Tibial nerve (tissue), 4 donors: ENCODE data around the gene CIB2. TPM values are rescaled to one million over a fixed set of nuclear protein-coding genes. Genes with fewer than 3 reads are reported as not detected.

Experiments
- DNase-seq, 2 donors: peaks; one replicate each; pipeline ENCODE4 v3.0.0-alpha.2; 2019; ENCODE audit warnings: low spot score in 2 of 2
- H3K27ac ChIP-seq, 4 donors: fragments of 200-600 bp; sonication (generic) in 3 of 4; one replicate each; pipeline ENCODE4 v1.5.1; 2017 to 2019; ENCODE audit warnings: mild to moderate bottlenecking in 1 of 4
- H3K27me3 ChIP-seq, 2 donors: fragments of 200-600 bp; sonication (generic) in 1 of 2; one replicate each; pipeline versions ENCODE4 v1.5.1 to v1.6.0; 2017 to 2019
- H3K36me3 ChIP-seq, 3 donors: fragments of 200-600 bp; sonication (generic); one replicate each; pipeline ENCODE4 v1.5.1; 2018 to 2019
- H3K4me1 ChIP-seq, 4 donors: fragments of 200-600 bp; sonication (generic) in 3 of 4; one replicate each; pipeline ENCODE4 v1.5.1; 2017 to 2019
- H3K4me3 ChIP-seq, 4 donors: fragments of 200-600 bp; sonication (generic) in 3 of 4; one replicate each; pipeline ENCODE4 v1.5.1; 2017 to 2019; ENCODE audit warnings: mild to moderate bottlenecking in 1 of 4, moderate library complexity in 1 of 4
- H3K9me3 ChIP-seq, 4 donors: fragments of 200-600 bp; sonication (generic) in 3 of 4; one replicate each; pipeline ENCODE4 v1.5.1; 2017 to 2019
- CTCF ChIP-seq, 5 experiments: fragments of 200-600 bp in 3 of 5; fragments of 450-650 bp in 2 of 5; sonication (generic) in 3 of 5; IDR thresholded peaks; one replicate each; pipeline ENCODE4 v1.5.1; 2016 to 2019; ENCODE audit warnings: antibody characterized with exemption in 5 of 5, mild to moderate bottlenecking in 3 of 5, moderate library complexity in 2 of 5
- EP300 ChIP-seq, 2 donors: sonication (generic); formaldehyde crosslinking; IDR thresholded peaks; one replicate each; pipeline ENCODE4 v1.6.1; 2017; ENCODE audit warnings: antibody characterized with exemption in 2 of 2, mild to moderate bottlenecking in 1 of 2
- POLR2A ChIP-seq, 2 donors: fragments of 450-650 bp; IDR thresholded peaks; one replicate each; pipeline ENCODE4 v1.6.1; 2017; ENCODE audit warnings: antibody characterized with exemption in 2 of 2, mild to moderate bottlenecking in 2 of 2, moderate library complexity in 2 of 2
- WGBS, 2 donors: methylation state at CpG; one replicate each; pipeline ENCODE4 v1.1.5; 2018; 5-methylcytosine and 5-hydroxymethylcytosine counted together
- total RNA-seq, 4 donors: library from RNA; depleted of rRNA; stranded (reverse); fragments of >200 nt; gene quantifications; one replicate each; pipeline ENCODE4 v1.1.0, GENCODE V29; 2016

CIB2 gene
- total RNA-seq, 4 donors from 2014 or later: 0.63 to 11.0 (median 2.8) TPM

- WGBS, 2 donors: 9% methylated on average over 6 of the region's 6 CpGs
- H3K27me3 ChIP-seq: no peaks in the 10 kb centered on the region
- H3K4me1 ChIP-seq: peaks cover 0 to 100% (median 87%) of the 10 kb centered on the region in 4 donors
- H3K27ac ChIP-seq: peak overlapping the region in 3 of 4 donors; percentile 80 to 96 (median 95)
- DNase-seq: no peak
- H3K4me3 ChIP-seq: peak overlapping the region in 2 of 4 donors; percentile 2 to 18
- TF ChIP-seq EP300 (IDR thresholded peaks at IDR 0.05) (no peak), POLR2A (IDR thresholded peaks at IDR 0.05) (no peak), CTCF (IDR thresholded peaks at IDR 0.05) (no peak)
- no peaks in the 10 kb centered on the region for H3K36me3 ChIP-seq
- H3K9me3 ChIP-seq: no peaks in the 10 kb centered on the region
Observed at GRCh38 chr15:78061963-78062427, 69.2 kb downstream of the CIB2 start.

- WGBS, 2 donors: 96 to 98% methylated on average over 5 of the region's 5 CpGs
- no peaks in the 10 kb centered on the region for H3K36me3 ChIP-seq
- no peak for DNase-seq
- H3K9me3 ChIP-seq: no peaks in the 10 kb centered on the region
- H3K27ac ChIP-seq: peak overlapping the region in 2 of 4 donors; percentile 95 to 96
- H3K4me3 ChIP-seq: no peak overlapping the region
- H3K27me3 ChIP-seq: no peaks in the 10 kb centered on the region
- peaks cover 0 to 100% (median 84%) of the 10 kb centered on the region in 4 donors for H3K4me1 ChIP-seq
- no peak for TF ChIP-seq EP300 (IDR thresholded peaks at IDR 0.05)
- no peak for TF ChIP-seq POLR2A (IDR thresholded peaks at IDR 0.05)
- TF ChIP-seq CTCF (IDR thresholded peaks at IDR 0.05): no peak
Observed at GRCh38 chr15:78060232-78060631, 71.0 kb downstream of the CIB2 start.

- no peak for DNase-seq
- no peak for TF ChIP-seq POLR2A (IDR thresholded peaks at IDR 0.05)
- peak in 1 of 2 donors; percentile 24 for TF ChIP-seq EP300 (IDR thresholded peaks at IDR 0.05)
- WGBS, 2 donors: 78 to 96% methylated on average over 3 of the region's 3 CpGs
- H3K4me1 ChIP-seq: peaks cover 0 to 100% (median 76%) of the 10 kb centered on the region in 4 donors
- no peak overlapping the region for H3K4me3 ChIP-seq
- no peaks in the 10 kb centered on the region for H3K9me3 ChIP-seq
- H3K27ac ChIP-seq: peak overlapping the region; percentile 28 to 96 (median 72)
- no peaks in the 10 kb centered on the region for H3K27me3 ChIP-seq
- no peaks in the 10 kb centered on the region for H3K36me3 ChIP-seq
Observed at GRCh38 chr15:78059110-78059839, 72.0 kb downstream of the CIB2 start.

- H3K36me3 ChIP-seq: peaks cover 0 to 6% (median 0%) of the 10 kb centered on the region in 3 donors
- TF ChIP-seq CTCF (IDR thresholded peaks at IDR 0.05) (no peak), POLR2A (IDR thresholded peaks at IDR 0.05) (no peak), EP300 (IDR thresholded peaks at IDR 0.05) (no peak)
- DNase-seq: no peak
- H3K27me3 ChIP-seq: no peaks in the 10 kb centered on the region
- H3K4me3 ChIP-seq: no peak overlapping the region
- WGBS, 2 donors: 88 to 91% methylated on average over 7 to 10 of the region's 10 CpGs
- peak overlapping the region; percentile 28 to 96 (median 72) for H3K27ac ChIP-seq
- H3K9me3 ChIP-seq: no peaks in the 10 kb centered on the region
- H3K4me1 ChIP-seq: peaks cover 0 to 100% (median 68%) of the 10 kb centered on the region in 4 donors
Observed at GRCh38 chr15:78058401-78058935, 72.8 kb downstream of the CIB2 start.

- H3K36me3 ChIP-seq: peaks cover 0 to 6% (median 0%) of the 10 kb centered on the region in 3 donors
- no peaks in the 10 kb centered on the region for H3K27me3 ChIP-seq
- no peaks in the 10 kb centered on the region for H3K9me3 ChIP-seq
- H3K27ac ChIP-seq: peak overlapping the region in 3 of 4 donors; percentile 52 to 96 (median 95)
- TF ChIP-seq EP300 (IDR thresholded peaks at IDR 0.05) (no peak), CTCF (IDR thresholded peaks at IDR 0.05) (no peak), POLR2A (IDR thresholded peaks at IDR 0.05) (no peak)
- WGBS, 2 donors: 82 to 88% methylated on average over 5 of the region's 5 CpGs
- peaks cover 0 to 98% (median 63%) of the 10 kb centered on the region in 4 donors for H3K4me1 ChIP-seq
- H3K4me3 ChIP-seq: no peak overlapping the region
- DNase-seq: no peak
Observed at GRCh38 chr15:78057803-78058202, 73.4 kb downstream of the CIB2 start.
